CD8-positive, alpha-beta memory T cell (primary cell): ENCODE measurements around the gene ABHD15. TPM values are rescaled to one million over a fixed set of nuclear protein-coding genes. Genes with fewer than 3 reads are reported as not detected.
A peak's percentile ranks its signal among the peaks of the same experiment; 100 is the strongest.

Source experiments
- CTCF ChIA-PET: fragments of 350-600 bp; sonication (Branson Sonifier 250); formaldehyde crosslinking; loops from one replicate; lab custom pipeline; 2021; ENCODE audit warnings: antibody characterized with exemption; lab: Charles Lee
- POLR2A ChIA-PET: fragments of 350-600 bp; sonication (Branson Sonifier 250); formaldehyde crosslinking; loops from one replicate; lab custom pipeline; 2021; ENCODE audit warnings: antibody characterized with exemption; lab: Charles Lee
- DNase-seq, 5 donors: peaks; one replicate each; pipeline versions ENCODE4 v3.0.0 to v3.0.0-alpha.2; 2020 to 2022; ENCODE audit warnings: mixed read lengths in 1 of 5
- H3K27ac ChIP-seq: one replicate; pipeline ENCODE4 v1.7.0; 2013; ENCODE audit warnings: low read depth, mild to moderate bottlenecking, low read length, moderate library complexity
- H3K27me3 ChIP-seq: 2 replicates; pipeline ENCODE4 v1.7.0; 2013; ENCODE audit warnings: low read length, mild to moderate bottlenecking; ENCODE audit not compliant: insufficient read depth, poor library complexity, severe bottlenecking
- H3K36me3 ChIP-seq: 2 replicates; pipeline ENCODE4 v1.7.0; 2013; ENCODE audit warnings: mild to moderate bottlenecking, low read length, moderate library complexity; ENCODE audit not compliant: insufficient read depth
- H3K4me1 ChIP-seq: 2 replicates; pipeline ENCODE4 v1.7.0; 2013; ENCODE audit warnings: mild to moderate bottlenecking, low read length, moderate library complexity; ENCODE audit not compliant: insufficient read depth
- H3K4me3 ChIP-seq: 2 replicates; pipeline ENCODE4 v1.7.0; 2013; ENCODE audit warnings: mild to moderate bottlenecking, low read length
- H3K9me3 ChIP-seq: 2 replicates; pipeline ENCODE4 v1.7.0; 2013; ENCODE audit warnings: mild to moderate bottlenecking, low read length
- H3K27ac Mint-ChIP-seq, 8 donors: one replicate each; pipeline ENCODE4 v1.8.0; 2020 to 2021; ENCODE audit warnings: mixed read lengths in 8 of 8, mild to moderate bottlenecking in 6 of 8, inconsistent platforms in 3 of 8, moderate library complexity in 3 of 8
- H3K27me3 Mint-ChIP-seq, 2 donors: one replicate each; pipeline ENCODE4 v1.8.0; 2020 to 2021; ENCODE audit warnings: mixed read lengths in 2 of 2, mild to moderate bottlenecking in 1 of 2, moderate library complexity in 1 of 2
- H3K36me3 Mint-ChIP-seq, 3 donors: one replicate each; pipeline ENCODE4 v1.8.0; 2020 to 2021; ENCODE audit warnings: mixed read lengths in 3 of 3, inconsistent platforms in 1 of 3, mild to moderate bottlenecking in 1 of 3
- H3K4me1 Mint-ChIP-seq, 3 donors: one replicate each; pipeline ENCODE4 v1.8.0; 2020 to 2021; ENCODE audit warnings: mixed read lengths in 3 of 3, inconsistent platforms in 1 of 3, mild to moderate bottlenecking in 1 of 3
- H3K4me3 Mint-ChIP-seq, 7 donors: one replicate each; pipeline ENCODE4 v1.8.0; 2020 to 2021; ENCODE audit warnings: mixed read lengths in 7 of 7, mild to moderate bottlenecking in 6 of 7, moderate library complexity in 4 of 7, inconsistent platforms in 2 of 7
- H3K9me3 Mint-ChIP-seq, 5 donors: one replicate each; pipeline ENCODE4 v1.8.0; 2020 to 2022; ENCODE audit warnings: mixed read lengths in 5 of 5, mild to moderate bottlenecking in 3 of 5, moderate library complexity in 2 of 5, inconsistent platforms in 1 of 5
- polyA plus RNA-seq: library from polyadenylated mRNA; unstranded; fragments of 300-500 nt; fragmentation: Illumina TruSeq; gene quantifications from one replicate; pipeline ENCODE4 v1.2.3, GENCODE V29; 2021
- total RNA-seq, 2 experiments: library from RNA; stranded (reverse); gene quantifications; one replicate each; pipeline ENCODE4 v1.2.3, GENCODE V29; 2021

The ABHD15 gene
- total and polyA plus RNA-seq, 3 experiments from 2014 or later = 18.3 to 22.6 (median 19.3) TPM

- H3K9me3 ChIP-seq = no peaks in the 10 kb centered on the region
- POLR2A ChIA-PET = interaction anchor here (0.8 to 2.9 kb wide), 8 partner anchors 12 to 420 kb away, joined by 3 to 18 read pairs (median 7); partner anchors contain the start of genes ANKRD13B and NUFIP2
- CTCF ChIA-PET = interaction anchor here (0.6 to 26.2 kb wide), 13 partner anchors 11 to 213 kb away, joined by 3 to 436 read pairs (median 8); partner anchors contain the start of gene ANKRD13B
- peak within 1 kb of the TSS; percentile 63 for H3K27ac ChIP-seq
- no peaks in the 10 kb centered on the region for H3K27me3 ChIP-seq
- no peaks in the 10 kb centered on the region for H3K27me3 Mint-ChIP-seq
- peak within 1 kb of the TSS; percentile 59 for H3K4me3 ChIP-seq
- peak within 1 kb of the TSS; percentile 81 to 98 (median 94) for H3K27ac Mint-ChIP-seq
- peaks cover 25% of the 10 kb centered on the region for H3K4me1 ChIP-seq
- peaks cover 4% of the 10 kb centered on the region for H3K36me3 ChIP-seq
- peak; percentile 78 to 92 (median 83) for DNase-seq
- peaks cover 0 to 20% (median 4%) of the 10 kb centered on the region in 3 donors for H3K36me3 Mint-ChIP-seq
- peak within 1 kb of the TSS; percentile 91 to 99 (median 97) for H3K4me3 Mint-ChIP-seq
- no peaks in the 10 kb centered on the region for H3K9me3 Mint-ChIP-seq
- peaks cover 31 to 45% (median 38%) of the 10 kb centered on the region in 3 donors for H3K4me1 Mint-ChIP-seq
These were observed 1.8 kb upstream of the ABHD15 start, which contains the start of gene TP53I13 for GRCh38 chr17:29568331-29569244. Gene TP53I13 (plus strand): TSS chr17:29568701. CDS start chr17:29568759, 58 bp downstream.

DNA sequence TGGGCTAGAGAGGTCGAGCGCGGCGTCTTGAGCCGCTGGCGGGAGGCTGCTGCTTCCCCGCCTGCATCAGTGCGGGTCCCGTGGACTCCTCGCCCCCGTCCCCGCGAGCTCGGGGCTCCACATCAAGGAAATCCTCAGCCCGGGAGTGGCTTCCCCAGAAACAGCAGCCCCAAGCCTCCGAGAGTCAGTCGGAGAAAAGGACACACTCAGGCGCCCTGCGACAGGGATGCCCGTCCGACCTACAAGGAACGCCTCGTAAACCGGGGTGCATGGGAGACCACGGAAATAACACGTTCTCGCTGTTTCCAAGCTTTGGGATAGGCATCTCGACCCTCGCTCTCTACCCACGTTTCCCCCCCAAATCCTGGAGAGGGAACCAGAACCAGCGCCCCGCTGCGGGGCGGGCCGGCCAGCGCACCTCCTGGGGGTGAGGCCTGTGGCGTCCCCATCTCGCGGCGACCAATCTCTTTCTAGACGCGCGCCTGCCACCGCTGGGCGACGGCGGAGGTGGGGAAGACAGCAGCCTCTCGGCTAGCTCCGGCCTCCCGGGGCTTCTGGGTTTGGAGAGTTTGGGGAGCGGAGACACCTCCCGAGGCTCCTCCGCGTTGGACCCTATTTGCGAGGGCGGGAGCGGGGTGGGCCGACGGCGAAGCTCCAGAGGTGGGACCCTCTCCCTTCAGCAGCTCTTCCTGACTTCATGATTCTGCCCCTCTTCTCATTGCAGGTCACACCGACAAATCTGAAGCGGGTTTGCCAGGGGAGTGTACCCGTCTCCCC is 905 bp upstream of the ABHD15 start:
- H3K36me3 ChIP-seq = peaks cover 4% of the 10 kb centered on the region
- H3K4me1 ChIP-seq = peaks cover 25% of the 10 kb centered on the region
- peak overlapping the region; percentile 81 to 98 (median 94) for H3K27ac Mint-ChIP-seq

GRCh38 chr17:29567304-29567553 is 392 bp upstream of the ABHD15 start:
- DNase-seq = no peak
- no peaks in the 10 kb centered on the region for H3K27me3 ChIP-seq
- ChIA-PET POLR2A (interaction anchor here (1.0 to 2.9 kb wide), 8 partner anchors 10 to 996 kb away, joined by 3 to 18 read pairs (median 7); partner anchors contain the start of genes ANKRD13B and PIGS), CTCF (interaction anchor here (1.3 to 26.2 kb wide), 5 partner anchors 10 to 197 kb away, joined by 8 to 436 read pairs (median 11); no protein-coding TSS in a partner anchor)
- Mint-ChIP-seq H3K36me3 (peaks cover 0 to 20% (median 4%) of the 10 kb centered on the region in 3 donors), H3K9me3 (no peaks in the 10 kb centered on the region), H3K27me3 (no peaks in the 10 kb centered on the region), H3K4me3 (peak overlapping the region; percentile 91 to 99 (median 97)), H3K4me1 (peaks cover 40 to 54% (median 47%) of the 10 kb centered on the region in 3 donors), H3K27ac (peak overlapping the region in 7 of 8 donors; percentile 37 to 95 (median 74))
- H3K4me3 ChIP-seq = peak overlapping the region; percentile 59
- H3K27ac ChIP-seq = peak overlapping the region; percentile 63
- H3K4me1 ChIP-seq = peaks cover 25% of the 10 kb centered on the region
- no peaks in the 10 kb centered on the region for H3K9me3 ChIP-seq
- peaks cover 7% of the 10 kb centered on the region for H3K36me3 ChIP-seq

More for the DNA sequence above, 905 bp upstream of the ABHD15 start:
- H3K36me3 Mint-ChIP-seq = peaks cover 0 to 15% (median 4%) of the 10 kb centered on the region in 3 donors
- no peaks in the 10 kb centered on the region for H3K27me3 ChIP-seq
- H3K9me3 Mint-ChIP-seq = no peaks in the 10 kb centered on the region
- DNase-seq = peak; percentile 65 to 86 (median 72)
- H3K4me3 Mint-ChIP-seq = peak overlapping the region; percentile 91 to 99 (median 97)
- peak overlapping the region; percentile 59 for H3K4me3 ChIP-seq
- no peaks in the 10 kb centered on the region for H3K9me3 ChIP-seq
- peaks cover 35 to 49% (median 42%) of the 10 kb centered on the region in 3 donors for H3K4me1 Mint-ChIP-seq
- H3K27ac ChIP-seq = peak overlapping the region; percentile 63
- ChIA-PET CTCF (interaction anchor here (0.6 to 26.2 kb wide), 11 partner anchors 11 to 213 kb away, joined by 3 to 436 read pairs (median 3); no protein-coding TSS in a partner anchor), POLR2A (interaction anchor here (0.8 to 2.9 kb wide), 8 partner anchors 11 to 997 kb away, joined by 3 to 18 read pairs (median 7); partner anchors contain the start of genes ANKRD13B and PIGS)
- H3K27me3 Mint-ChIP-seq = no peaks in the 10 kb centered on the region

DNA sequence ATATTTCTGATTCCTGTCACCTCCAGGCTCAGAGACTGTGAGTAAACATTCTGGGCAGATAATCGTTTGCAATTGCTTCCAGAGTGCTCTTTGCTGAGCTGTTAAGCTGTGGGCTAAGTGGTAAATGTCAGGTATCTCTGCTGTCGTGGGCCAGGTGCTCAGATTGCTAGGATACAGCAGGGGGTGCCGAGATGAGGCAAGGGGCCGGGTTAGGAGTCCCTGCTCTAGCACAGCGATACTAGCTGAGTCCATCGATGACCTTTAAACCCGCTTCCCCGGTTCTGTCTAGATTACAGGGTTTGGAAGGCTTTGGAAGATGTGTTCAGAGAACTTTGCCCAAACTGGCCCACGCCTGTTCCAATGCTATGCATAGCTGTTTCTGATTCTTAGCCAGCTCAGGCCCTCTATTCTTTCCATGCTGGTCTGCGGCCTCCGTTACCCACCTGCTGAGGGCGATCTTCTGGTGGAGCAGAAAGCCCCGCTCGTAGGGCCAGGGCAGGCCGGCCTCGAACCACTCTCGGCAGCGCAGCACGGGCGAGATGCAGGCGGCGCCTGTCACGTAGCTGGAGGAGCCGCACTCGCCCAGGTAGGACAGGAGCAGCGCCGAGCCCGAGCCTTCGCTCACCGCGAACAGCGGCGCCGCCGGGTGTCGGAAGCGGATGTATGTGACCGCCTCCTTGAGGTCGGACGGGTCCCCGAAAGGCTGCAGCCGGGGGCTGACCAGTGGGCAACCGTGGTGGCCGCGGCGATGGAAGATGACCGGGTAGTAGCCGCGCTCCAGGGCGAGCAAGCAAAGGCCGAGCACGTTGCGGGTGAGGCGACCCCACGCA is 979 bp downstream of the ABHD15 start:
- H3K9me3 ChIP-seq = no peaks in the 10 kb centered on the region
- H3K4me1 ChIP-seq = peaks cover 29% of the 10 kb centered on the region
- peaks cover 52 to 59% (median 57%) of the 10 kb centered on the region in 3 donors for H3K4me1 Mint-ChIP-seq
- ChIA-PET CTCF (interaction anchor here (0.6 to 26.2 kb wide), 10 partner anchors 9 to 418 kb away, joined by 3 to 436 read pairs (median 4); no protein-coding TSS in a partner anchor), POLR2A (interaction anchor here (0.5 to 2.9 kb wide), 7 partner anchors 22 to 921 kb away, joined by 3 to 18 read pairs (median 5); partner anchors contain the start of gene BLTP2)
- no peaks in the 10 kb centered on the region for H3K27me3 Mint-ChIP-seq
- no peaks in the 10 kb centered on the region for H3K27me3 ChIP-seq
- H3K27ac ChIP-seq = peak overlapping the region; percentile 51
- H3K4me3 Mint-ChIP-seq = peak overlapping the region; percentile 91 to 99 (median 95)
- H3K36me3 ChIP-seq = peaks cover 9% of the 10 kb centered on the region
- H3K27ac Mint-ChIP-seq = peak overlapping the region; percentile 84 to 97 (median 94)
- peak overlapping the region; percentile 63 for H3K4me3 ChIP-seq
- DNase-seq = peak; percentile 39 to 69 (median 46)
- H3K9me3 Mint-ChIP-seq = no peaks in the 10 kb centered on the region
- H3K36me3 Mint-ChIP-seq = peaks cover 0 to 32% (median 7%) of the 10 kb centered on the region in 3 donors

GRCh38 chr17:29563816-29564215 is 3.0 kb downstream of the ABHD15 start:
- ChIA-PET POLR2A (interaction anchor here (0.6 to 1.0 kb wide), 4 partner anchors 10 to 1692 kb away, joined by 3 to 6 read pairs (median 4); no protein-coding TSS in a partner anchor), CTCF (interaction anchor here (1.7 to 26.2 kb wide), 4 partner anchors 9 to 194 kb away, joined by 6 to 436 read pairs (median 44); no protein-coding TSS in a partner anchor)
- Mint-ChIP-seq H3K36me3 (peaks cover 0 to 40% (median 9%) of the 10 kb centered on the region in 3 donors), H3K27ac (peak overlapping the region in 7 of 8 donors; percentile 70 to 96 (median 88)), H3K4me1 (peaks cover 50 to 61% (median 51%) of the 10 kb centered on the region in 3 donors), H3K27me3 (no peaks in the 10 kb centered on the region), H3K4me3 (peak overlapping the region; percentile 38 to 76 (median 52)), H3K9me3 (no peaks in the 10 kb centered on the region)
- Histone ChIP-seq H3K27ac (no peak overlapping the region), H3K4me1 (peaks cover 23% of the 10 kb centered on the region), H3K4me3 (no peak overlapping the region), H3K27me3 (no peaks in the 10 kb centered on the region), H3K9me3 (no peaks in the 10 kb centered on the region), H3K36me3 (peaks cover 9% of the 10 kb centered on the region)
- DNase-seq = peak in 1 of 5 donors; percentile 23

DNA sequence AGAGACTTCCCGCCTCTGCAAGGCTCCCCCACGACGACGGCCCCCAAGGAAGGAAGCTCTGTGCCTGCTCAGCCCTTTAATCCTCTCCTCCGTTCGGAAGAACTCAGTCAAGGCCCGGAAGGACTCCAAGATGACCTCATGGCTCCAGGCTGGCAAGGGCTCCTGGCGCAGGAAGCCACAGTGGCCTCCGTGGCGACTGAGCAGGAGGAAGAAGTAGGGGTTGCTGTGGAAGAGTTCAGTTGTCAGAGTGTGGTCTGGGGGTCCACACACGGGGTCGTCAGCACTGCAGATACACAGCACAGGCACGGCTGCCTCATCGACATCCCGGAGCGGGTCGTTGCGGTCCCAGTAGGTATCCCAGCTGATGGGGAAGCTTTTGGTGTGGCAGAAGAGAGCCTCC is 4.2 kb downstream of the ABHD15 start:
- ChIA-PET POLR2A (no interaction called here), CTCF (interaction anchor here (1.3 to 11.7 kb wide), 4 partner anchors 10 to 192 kb away, joined by 3 to 81 read pairs (median 6); no protein-coding TSS in a partner anchor)
- no peaks in the 10 kb centered on the region for H3K27me3 Mint-ChIP-seq
- peak overlapping the region; percentile 60 to 96 (median 94) for H3K27ac Mint-ChIP-seq
- Histone ChIP-seq H3K9me3 (no peaks in the 10 kb centered on the region), H3K27ac (no peak overlapping the region), H3K4me3 (no peak overlapping the region), H3K36me3 (peaks cover 9% of the 10 kb centered on the region), H3K27me3 (no peaks in the 10 kb centered on the region), H3K4me1 (peaks cover 25% of the 10 kb centered on the region)
- DNase-seq = no peak
- no peaks in the 10 kb centered on the region for H3K9me3 Mint-ChIP-seq
- H3K4me3 Mint-ChIP-seq = peak overlapping the region in 6 of 7 donors; percentile 16 to 73 (median 56)
- H3K36me3 Mint-ChIP-seq = peaks cover 0 to 35% (median 9%) of the 10 kb centered on the region in 3 donors
- H3K4me1 Mint-ChIP-seq = peaks cover 55 to 65% (median 62%) of the 10 kb centered on the region in 3 donors
